Upper lobe of right lung (tissue), 1 donor: Measurements from ENCODE around the gene CTDP1. TPM values are rescaled to one million over a fixed set of nuclear protein-coding genes. Genes with fewer than 3 reads are reported as not detected.
"Not testable (repeated sequence)": the region's sequence is repeated elsewhere in the genome, so short reads cannot be mapped to it uniquely, and the experiment has no call there.

Experiments used
- ATAC-seq: fragments of 200-7000 bp; cut with Tn5 transposase; one replicate; pipeline ENCODE4 v1.9.1; 2020; ENCODE audit warnings: mild to moderate bottlenecking, moderate library complexity
- DNase-seq: peaks from one replicate; pipeline ENCODE4 v3.0.0-alpha.2; 2020
- H3K27ac ChIP-seq: fragments of 200-600 bp; one replicate; pipeline ENCODE4 v1.8.0; 2022
- H3K27me3 ChIP-seq: fragments of 200-600 bp; one replicate; pipeline ENCODE4 v1.8.0; 2022; ENCODE audit warnings: mild to moderate bottlenecking
- H3K36me3 ChIP-seq: fragments of 200-600 bp; one replicate; pipeline ENCODE4 v1.8.0; 2022
- H3K4me1 ChIP-seq: fragments of 200-600 bp; one replicate; pipeline ENCODE4 v1.8.0; 2022
- H3K4me3 ChIP-seq: fragments of 200-600 bp; one replicate; pipeline ENCODE4 v1.8.0; 2022; ENCODE audit warnings: mild to moderate bottlenecking
- H3K9me3 ChIP-seq: fragments of 200-600 bp; one replicate; pipeline ENCODE4 v1.8.0; 2022
- intact Hi-C: fragments of 100-400 bp; cut with DNase I; formaldehyde crosslinking; loops from one replicate; pipeline ENCODE4 v1.11.0; 2022
- total RNA-seq: library from RNA; stranded (reverse); fragmentation: NEBNext Ultra II Directional; extraction: Animal tissue kit (Norgen Biotek cat#: 25700); gene quantifications from one replicate; pipeline ENCODE4 v1.2.1, GENCODE V29; 2021
- TF ChIP-seq, protein P1 (sequence below): fragments of 200-600 bp; IDR thresholded peaks from one replicate; pipeline ENCODE4 v1.8.0; 2022; ENCODE audit warnings: antibody characterized with exemption
- donor health status: DM: no; HTN: yes; CAD: no; lungs with severe emphysema.

CTDP1 gene
- total RNA-seq, 1 donor from 2014 or later: 23.0 TPM

DNA sequence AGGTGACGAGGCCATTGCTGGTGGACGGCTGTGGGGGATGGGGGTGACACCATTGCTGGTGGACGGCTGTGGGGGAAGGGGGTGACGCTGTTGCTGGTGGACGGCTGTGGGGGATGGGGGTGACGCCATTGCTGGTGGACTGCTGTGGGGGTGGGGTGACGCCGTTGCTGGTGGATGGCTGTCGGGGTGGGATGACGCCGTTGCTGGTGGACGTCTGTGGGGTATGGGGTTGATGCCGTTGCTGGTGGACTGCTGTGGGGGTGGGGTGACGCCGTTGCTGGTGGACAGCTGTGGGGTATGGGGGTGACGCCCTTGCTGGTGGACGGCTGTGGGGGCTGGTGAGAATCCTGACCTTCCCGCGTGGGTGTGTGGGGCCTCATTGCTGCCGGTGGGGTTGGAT is 47.1 kb downstream of the CTDP1 start:
- intact Hi-C loops: no loop called here
- TF ChIP-seq, protein P1, sequence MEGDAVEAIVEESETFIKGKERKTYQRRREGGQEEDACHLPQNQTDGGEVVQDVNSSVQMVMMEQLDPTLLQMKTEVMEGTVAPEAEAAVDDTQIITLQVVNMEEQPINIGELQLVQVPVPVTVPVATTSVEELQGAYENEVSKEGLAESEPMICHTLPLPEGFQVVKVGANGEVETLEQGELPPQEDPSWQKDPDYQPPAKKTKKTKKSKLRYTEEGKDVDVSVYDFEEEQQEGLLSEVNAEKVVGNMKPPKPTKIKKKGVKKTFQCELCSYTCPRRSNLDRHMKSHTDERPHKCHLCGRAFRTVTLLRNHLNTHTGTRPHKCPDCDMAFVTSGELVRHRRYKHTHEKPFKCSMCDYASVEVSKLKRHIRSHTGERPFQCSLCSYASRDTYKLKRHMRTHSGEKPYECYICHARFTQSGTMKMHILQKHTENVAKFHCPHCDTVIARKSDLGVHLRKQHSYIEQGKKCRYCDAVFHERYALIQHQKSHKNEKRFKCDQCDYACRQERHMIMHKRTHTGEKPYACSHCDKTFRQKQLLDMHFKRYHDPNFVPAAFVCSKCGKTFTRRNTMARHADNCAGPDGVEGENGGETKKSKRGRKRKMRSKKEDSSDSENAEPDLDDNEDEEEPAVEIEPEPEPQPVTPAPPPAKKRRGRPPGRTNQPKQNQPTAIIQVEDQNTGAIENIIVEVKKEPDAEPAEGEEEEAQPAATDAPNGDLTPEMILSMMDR: no peak

DNA sequence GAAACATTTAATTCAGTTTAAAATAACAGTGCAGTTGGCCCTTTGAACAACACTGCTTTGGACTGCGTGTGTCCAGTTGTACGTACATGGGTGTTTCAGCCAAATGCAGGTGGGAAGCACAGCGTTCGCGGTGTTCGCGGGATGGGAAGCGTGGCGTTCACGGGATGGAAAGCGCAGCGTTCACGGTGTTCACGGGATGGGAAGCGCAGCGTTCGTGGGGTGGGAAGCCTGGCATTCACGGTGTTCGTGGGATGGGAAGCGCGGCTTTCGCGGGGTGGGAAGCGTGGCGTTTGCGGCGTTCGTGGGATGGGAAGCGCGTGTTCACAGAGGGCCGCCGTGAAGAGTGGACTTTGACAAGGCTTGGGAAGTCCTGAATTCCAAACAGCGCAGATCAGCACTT is 47.6 kb downstream of the CTDP1 start:
- no peak overlapping the region for H3K27ac ChIP-seq
- TF ChIP-seq, protein P1: no peak
- ATAC-seq (no peak), DNase-seq (no peak)
- no peaks in the 10 kb centered on the region for H3K27me3 ChIP-seq
- H3K4me1 ChIP-seq: no peaks in the 10 kb centered on the region
- H3K9me3 ChIP-seq: no peaks in the 10 kb centered on the region
- intact Hi-C loops: no loop called here
- peaks cover 63% of the 10 kb centered on the region for H3K36me3 ChIP-seq
- no peak overlapping the region for H3K4me3 ChIP-seq

More for the DNA sequence above, 47.1 kb downstream of the CTDP1 start:
- ATAC-seq: no peak
- Histone ChIP-seq H3K4me3 (no peak overlapping the region), H3K36me3 (peaks cover 60% of the 10 kb centered on the region), H3K27ac (no peak overlapping the region), H3K9me3 (no peaks in the 10 kb centered on the region), H3K4me1 (no peaks in the 10 kb centered on the region), H3K27me3 (no peaks in the 10 kb centered on the region)
- no peak for DNase-seq

DNA sequence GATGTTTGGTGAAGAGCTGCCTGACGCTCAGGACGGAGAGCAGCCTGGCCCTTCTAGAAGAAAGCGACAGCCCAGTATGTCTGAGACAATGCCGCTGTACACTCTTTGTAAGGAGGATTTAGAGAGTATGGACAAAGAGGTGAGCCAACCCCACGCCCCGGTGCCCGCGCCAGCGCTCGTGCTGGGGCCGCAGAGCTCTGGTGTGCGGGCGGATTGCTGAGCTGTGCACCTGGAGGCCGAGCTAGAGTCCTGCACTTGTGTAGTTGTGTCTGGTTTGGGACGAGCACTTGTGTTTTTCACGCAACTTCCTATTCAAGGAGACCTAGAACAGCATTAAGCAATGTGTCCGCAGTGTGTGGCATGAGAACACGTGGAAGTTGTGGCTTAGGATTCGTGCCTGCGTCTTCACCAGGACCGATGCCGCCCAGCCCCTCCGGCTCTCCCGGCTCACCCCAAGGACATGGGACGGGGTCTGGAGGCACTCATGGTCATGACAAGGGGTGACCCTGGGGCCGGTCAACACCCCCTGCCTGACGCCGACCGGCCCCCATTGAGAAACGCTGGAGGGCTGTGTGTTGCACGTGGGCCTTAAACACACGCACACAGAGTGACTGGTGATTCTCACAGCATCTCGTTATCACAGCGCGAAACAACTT is 49.5 kb downstream of the CTDP1 start:
- Histone ChIP-seq H3K36me3 (peaks cover 50% of the 10 kb centered on the region), H3K4me1 (no peaks in the 10 kb centered on the region)
- TF ChIP-seq, protein P1: no peak

DNA sequence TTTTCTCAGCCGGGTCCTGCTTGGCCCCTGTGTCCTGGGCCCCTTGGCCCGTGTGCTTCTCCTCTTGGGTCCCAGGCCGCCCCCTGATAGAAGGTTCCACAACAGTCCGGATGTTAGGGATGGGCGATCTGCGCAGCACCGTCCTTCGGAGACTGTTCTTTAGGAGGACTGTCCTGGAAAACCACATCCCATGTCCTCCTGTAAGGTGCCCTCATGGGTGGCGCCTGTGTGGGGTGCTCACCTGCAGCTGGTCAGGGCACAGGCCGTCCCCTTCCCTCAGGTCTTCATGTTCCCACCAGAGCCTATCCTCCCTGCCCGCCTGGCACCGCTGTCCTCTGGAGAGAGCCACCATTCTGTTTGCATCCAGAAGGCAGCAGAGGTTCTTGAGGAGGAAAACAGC is 50.0 kb downstream of the CTDP1 start:
- DNase-seq (no peak), ATAC-seq (peak; percentile 25)
- no peak overlapping the region for H3K27ac ChIP-seq
- intact Hi-C loops: no loop called here
- peaks cover 44% of the 10 kb centered on the region for H3K36me3 ChIP-seq
- no peaks in the 10 kb centered on the region for H3K4me1 ChIP-seq
- no peak overlapping the region for H3K4me3 ChIP-seq
- H3K27me3 ChIP-seq: no peaks in the 10 kb centered on the region
- H3K9me3 ChIP-seq: no peaks in the 10 kb centered on the region
- TF ChIP-seq, protein P1: no peak

More for the DNA sequence above, 49.5 kb downstream of the CTDP1 start:
- ATAC-seq (no peak), DNase-seq (no peak)
- intact Hi-C loops: no loop called here
- H3K27ac ChIP-seq: no peak overlapping the region
- no peaks in the 10 kb centered on the region for H3K9me3 ChIP-seq
- no peak overlapping the region for H3K4me3 ChIP-seq
- H3K27me3 ChIP-seq: no peaks in the 10 kb centered on the region

DNA sequence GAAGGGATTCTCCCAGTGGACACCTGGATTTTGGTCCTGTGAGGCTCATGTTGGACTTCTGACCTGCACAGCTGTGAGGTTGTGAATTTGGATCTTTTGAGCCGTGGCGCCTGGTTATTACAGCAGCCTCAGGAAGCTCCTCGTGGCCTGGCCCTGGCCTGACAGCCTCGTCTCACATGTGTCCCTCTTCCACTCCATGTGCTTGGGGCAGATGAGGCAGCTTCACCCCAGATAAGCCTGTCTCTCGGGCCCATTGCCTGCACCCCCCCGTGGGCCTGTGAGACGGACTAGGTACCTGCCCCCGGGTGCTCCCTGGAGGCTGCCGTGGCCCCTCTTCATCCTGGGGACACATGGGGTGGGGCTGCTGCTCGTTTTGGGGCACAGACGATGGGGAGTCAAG is 51.2 kb downstream of the CTDP1 start:
- ATAC-seq (no peak), DNase-seq (no peak)
- intact Hi-C loops: no loop called here
- TF ChIP-seq, protein P1: no peak
- Histone ChIP-seq H3K27me3 (no peaks in the 10 kb centered on the region), H3K4me3 (no peak overlapping the region), H3K9me3 (no peaks in the 10 kb centered on the region), H3K36me3 (peaks cover 46% of the 10 kb centered on the region), H3K4me1 (no peaks in the 10 kb centered on the region), H3K27ac (no peak overlapping the region)

DNA sequence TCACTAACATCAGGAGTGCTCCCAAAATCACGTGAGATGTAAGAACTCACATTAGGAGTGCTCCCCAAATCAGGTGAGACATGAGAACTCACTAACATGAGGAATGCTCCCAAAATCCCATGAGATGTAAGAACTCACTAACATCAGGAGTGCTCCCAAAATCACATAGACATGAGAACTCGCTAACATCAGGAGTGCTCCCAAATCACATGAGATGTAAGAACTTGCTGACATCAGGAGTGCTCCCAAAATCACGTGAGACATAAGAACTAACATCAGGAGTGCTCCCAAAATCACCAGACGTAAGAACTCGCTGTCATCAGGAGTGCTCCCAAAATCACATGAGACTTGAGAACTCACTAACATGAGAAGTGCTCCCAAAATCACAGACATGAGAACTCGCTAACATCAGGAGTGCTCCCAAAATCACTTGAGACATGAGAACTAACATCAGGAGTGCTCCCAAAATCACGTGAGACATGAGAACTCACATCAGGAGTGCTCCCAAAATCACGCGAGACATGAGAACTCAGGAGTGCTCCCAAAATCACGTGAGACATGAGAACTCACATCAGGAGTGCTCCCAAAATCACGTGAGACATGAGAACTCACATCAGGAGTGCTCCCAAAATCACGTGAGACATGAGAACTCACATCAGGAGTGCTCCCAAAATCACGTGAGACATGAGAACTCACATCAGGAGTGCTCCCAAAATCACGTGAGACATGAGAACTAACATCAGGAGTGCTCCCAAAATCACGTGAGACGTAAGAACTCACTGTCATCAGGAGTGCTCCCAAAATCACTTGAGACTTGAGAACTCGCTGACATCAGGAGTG is 52.5 kb downstream of the CTDP1 start:
- H3K4me1 ChIP-seq, H3K9me3 ChIP-seq, DNase-seq, intact Hi-C loops, H3K4me3 ChIP-seq, H3K27ac ChIP-seq, ATAC-seq, H3K27me3 ChIP-seq: not testable (repeated sequence)
- H3K36me3 ChIP-seq: peaks cover 51% of the 10 kb centered on the region
